NT2/D1 (cell line): ENCODE measurements around the gene ZC3H13.

Experiments used
- SUZ12 ChIP-seq: IDR thresholded peaks from 2 replicates; pipeline ENCODE4 v1.6.1; 2011; ENCODE audit not compliant: insufficient read length, insufficient read depth; ENCODE audit errors: extremely low read depth
- YY1 ChIP-seq: IDR thresholded peaks from 2 replicates; pipeline ENCODE4 v1.6.1; 2011; ENCODE audit not compliant: insufficient read length, insufficient read depth
- ZNF274 ChIP-seq: IDR thresholded peaks from 2 replicates; pipeline ENCODE4 v1.6.1; 2011; ENCODE audit warnings: mild to moderate bottlenecking, low read depth, low read length

DNA sequence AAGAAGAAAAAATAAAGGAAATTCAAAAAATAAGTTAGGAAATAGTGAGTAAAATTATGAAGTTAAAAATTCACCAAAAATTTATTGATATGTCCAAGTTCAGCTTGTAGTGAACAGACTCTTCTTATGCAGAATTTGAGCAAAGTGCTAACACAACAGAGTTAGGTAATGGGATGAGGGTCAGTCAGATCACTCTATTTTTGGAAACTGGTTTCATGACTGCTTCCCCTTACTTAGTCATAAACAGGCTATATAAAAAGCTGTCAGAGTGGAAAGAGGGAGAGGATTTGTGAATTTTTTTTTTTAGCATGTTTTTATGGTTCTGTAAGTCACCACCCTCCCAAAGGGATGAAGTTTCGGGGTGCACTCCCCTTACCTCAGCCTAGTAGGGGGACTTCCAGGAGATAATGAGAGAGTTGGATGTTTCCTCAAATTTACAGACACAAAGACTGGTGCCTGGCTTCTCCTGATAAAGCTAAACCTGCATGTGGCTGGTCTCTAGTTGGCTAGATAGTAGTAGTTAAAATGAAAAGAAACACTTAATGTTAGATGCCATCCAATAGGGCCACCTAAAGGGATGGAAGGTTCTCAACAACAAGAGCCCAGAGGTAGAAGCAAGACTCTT, 47.8 kb upstream of the ZC3H13 start:
- no peak for TF ChIP-seq SUZ12
- TF ChIP-seq YY1: no peak
- TF ChIP-seq ZNF274: no peak
